Measurements from ENCODE around the gene ABCB11. TPM values are rescaled to one million over a fixed set of nuclear protein-coding genes. Genes with fewer than 3 reads are reported as not detected.
A peak's percentile ranks its signal among the peaks of the same experiment; 100 is the strongest.
"Not testable (repeated sequence)": the region's sequence is repeated elsewhere in the genome, so short reads cannot be mapped to it uniquely, and the experiment has no call there.

Gene ABCB11
- total RNA-seq, 1 donor from 2014 or later, result not detected

DNA sequence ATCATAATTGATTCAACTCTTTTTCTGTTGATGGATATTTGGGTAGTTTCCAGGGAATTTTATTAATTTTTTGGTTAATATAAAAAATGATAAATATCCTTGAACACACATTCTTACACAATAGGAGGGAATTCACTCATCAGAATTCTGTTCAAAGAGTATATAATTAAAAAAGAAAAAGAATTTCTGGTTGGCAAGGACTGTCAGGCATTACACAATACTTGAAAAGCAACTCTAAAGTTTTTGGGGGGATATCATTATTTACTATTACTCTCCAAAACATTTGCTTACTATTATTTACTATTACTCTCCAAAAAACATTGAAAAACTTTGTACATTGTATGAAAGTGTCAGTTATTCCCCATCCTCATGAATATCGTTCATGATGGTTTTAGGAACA is 92.1 kb downstream of the ABCB11 start:
- DNase-seq (ENCODE audit: low read depth), result no peak

DNA sequence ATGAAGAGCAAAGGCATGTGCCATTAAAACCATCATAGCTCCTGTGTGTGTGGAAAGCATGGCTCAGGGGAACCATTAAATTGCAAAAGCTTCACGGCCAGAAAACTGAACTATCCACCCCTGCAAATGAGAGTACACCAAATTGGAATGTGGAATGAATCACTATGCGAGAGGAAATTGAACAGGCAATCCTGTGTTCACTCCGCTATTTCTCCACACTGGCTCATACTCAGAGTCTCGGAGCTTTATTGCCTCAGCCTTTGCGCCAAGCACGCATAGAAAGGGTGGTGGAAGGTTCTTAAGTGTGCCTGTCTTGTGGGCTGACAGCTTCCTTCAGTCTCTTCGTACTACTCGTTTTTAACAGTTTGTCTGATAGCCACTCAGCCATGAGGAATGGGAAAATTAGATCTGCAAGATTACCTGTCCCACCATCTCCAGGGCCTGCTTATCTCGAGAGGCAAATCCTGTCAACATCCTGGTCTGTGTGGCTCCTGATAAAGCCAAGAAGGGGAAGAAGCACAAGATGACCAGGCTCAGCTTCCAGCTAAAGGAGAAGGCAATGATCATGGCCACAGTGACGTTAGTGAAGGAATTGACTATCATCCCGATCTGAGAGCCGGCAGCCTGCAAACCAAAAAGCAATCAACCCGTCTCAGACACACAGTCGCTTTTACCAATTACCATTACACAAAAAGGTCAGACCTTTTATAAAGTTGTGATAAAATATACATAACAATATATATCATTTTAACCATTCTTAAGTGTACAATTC is 95.1 kb downstream of the ABCB11 start:
- DNase-seq (ENCODE audit: low read depth), result peak; percentile 17

DNA sequence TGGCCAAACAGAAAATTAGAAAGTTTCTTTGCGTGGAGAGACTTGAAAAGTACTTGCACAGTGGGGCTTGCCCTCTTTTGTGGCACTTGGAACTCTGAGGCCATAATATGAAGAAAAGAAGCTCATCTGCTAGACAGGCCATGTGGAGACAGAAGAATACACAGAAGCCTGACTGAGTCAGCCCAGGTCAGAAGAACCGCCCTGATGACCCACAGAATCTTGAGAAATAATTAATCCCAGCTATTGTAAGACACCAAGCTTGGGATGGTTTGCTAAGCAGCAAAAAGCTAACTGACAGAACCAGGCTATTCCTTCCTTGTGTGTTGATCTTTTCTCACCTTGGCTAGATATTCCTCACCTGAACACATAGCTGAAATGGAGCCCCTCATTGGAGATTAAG is 96.3 kb downstream of the ABCB11 start:
- DNase-seq (ENCODE audit: low read depth), result no peak

DNA sequence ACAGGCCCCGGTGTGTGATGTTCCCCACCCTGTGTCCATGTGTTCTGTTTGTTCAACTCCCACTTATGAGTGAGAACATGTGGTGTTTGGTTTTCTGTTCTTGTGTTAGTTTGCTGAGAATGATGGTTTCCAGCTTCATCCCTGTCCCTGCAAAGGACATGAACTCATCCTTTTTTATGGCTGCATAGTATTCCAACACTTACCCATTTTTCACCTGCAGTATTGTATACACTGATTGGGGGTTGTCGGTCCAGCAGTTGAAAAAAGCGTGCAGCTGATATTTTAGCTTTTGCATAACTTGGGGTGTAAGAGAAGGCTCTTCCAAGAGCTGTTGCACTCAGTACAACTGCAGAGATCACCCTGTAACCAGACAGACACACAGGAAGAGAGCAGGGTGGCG is 99.0 kb downstream of the ABCB11 start:
- DNase-seq (ENCODE audit: low read depth), result not testable (repeated sequence)

DNA sequence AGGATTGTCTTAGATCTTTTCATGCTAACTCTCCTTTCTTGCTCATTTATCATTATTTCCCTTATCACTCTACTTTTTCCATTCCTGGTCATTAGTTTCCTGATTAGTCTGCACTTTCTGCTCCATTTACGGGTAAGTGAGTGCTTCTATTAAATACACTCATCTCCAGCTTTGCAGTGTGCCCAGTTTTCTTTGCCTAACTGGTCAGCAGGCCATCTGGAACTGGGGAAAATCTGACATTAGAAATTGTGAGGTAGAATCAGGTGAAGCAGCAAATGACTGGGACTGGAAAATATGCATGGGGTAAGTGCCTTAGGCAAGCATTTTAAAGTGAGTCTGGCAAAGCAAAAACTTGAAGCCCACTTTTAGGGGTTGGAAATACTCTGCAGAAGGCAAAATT is 100.9 kb downstream of the ABCB11 start:
- DNase-seq (ENCODE audit: low read depth), result no peak

DNA sequence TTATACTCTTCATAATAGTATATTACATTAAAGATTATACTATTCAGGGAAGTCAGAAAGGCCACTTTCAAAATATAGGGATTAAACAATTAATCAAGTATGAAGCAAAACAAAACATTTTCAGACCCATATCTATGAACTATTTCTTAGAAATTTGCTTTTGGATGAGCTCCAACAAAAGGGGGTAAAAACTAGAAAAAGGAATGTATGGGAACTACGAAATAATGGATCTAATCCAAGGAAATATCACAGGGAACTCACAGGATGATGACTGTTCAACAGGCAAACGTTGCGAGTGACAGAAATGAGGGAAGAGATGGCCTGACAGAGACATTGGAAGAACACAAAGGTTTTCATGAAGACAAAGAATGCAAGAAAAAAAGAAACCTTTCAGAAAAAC is 102.1 kb downstream of the ABCB11 start:
- DNase-seq (ENCODE audit: low read depth), result no peak

DNA sequence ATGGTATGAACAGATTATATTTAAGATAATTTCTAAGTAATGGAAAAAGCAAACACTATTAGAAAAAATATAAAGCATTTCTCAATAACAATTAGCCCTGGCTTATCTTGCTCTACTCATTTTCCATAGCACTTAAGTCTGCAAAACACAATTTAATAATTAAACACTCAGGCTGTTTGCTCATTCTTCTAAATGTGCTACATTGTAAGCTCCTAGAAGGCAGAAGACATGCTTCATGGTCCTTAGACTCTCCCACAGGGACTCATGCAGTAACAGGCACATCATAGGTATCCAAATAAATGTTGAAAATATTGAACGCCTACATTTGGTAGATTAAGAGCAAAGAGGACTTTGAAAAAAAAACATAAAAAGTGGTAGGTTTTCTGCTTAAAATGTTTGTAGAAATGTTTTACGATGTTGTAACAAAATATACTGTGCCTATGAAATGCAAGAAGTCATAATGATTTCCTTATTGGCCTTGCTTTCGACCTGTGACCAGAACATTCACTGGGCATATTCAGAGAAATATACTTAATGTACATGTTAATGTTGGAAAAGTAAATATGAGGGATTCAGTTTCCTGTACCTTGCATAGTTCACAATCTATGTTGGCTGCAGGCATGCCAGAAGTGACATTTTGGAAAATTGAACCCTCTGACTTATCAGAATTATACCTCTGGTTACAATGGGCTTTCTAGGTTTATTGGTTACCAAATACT is 102.9 kb downstream of the ABCB11 start:
- DNase-seq (ENCODE audit: low read depth), result no peak

DNA sequence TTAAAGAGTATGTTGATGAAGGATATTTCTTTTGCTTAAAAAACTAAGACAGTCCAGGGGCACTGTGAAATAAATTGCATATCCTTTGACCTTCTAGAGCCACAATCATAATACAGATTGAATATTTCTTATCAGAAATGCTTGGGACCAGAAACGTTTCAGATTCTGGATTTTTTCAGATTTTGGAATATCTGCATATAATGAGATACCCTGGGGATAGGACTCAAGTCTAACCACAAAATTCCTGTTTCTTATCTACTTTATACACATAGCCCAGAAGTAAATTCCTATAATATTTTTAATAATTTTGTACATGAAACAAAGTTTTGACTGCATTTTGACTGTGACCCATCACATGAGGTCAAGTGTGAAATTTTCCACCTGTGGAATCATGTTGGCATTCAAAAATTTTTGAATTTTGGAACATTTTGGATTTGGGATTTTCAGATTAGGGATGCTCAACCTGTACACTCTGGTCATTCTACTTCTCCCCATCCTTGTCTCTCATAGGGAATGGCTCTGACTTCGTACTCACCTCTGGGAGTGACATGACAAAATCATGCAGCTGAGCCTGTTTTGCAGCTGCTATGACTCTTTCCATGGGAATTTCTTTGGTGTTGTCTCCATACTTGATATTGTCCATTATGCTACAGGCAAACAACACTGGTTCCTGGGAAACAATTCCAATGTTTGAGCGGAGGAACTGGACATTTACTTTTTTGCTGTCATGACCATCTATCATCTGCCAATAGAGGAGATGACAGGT is 104.3 kb downstream of the ABCB11 start:
- no peak for DNase-seq (ENCODE audit: low read depth)

DNA sequence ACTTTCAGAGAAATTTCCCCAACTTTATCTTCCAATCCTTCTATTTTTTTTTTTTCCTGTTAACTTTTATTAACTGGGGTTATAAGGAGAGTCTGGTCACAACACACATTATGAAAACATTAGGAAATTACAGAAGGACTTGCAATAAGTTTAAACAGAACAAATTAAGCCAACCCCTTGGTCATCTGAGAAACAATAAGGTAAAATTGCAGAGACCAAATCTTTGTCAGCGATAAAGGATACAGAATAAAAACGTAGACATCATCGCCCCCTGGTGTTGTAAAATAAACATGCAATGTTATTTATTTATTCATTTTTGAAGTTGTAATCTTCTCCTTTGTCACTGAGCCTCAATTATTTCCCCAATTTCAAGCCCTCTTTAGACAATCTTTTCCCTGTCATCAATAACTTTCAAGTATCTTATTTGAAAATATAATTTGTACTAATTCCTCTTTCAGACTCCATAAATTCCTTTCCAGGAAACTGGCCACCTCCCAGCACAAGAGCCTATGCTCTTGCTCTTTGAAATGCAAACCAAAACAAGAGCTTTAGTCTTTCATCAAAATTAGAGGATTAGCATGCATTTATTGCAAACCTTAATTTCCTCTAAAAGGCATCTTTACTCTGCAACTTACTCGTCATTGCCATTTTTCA is 110.5 kb downstream of the ABCB11 start:
- peak; percentile 56 for DNase-seq (ENCODE audit: low read depth)

DNA sequence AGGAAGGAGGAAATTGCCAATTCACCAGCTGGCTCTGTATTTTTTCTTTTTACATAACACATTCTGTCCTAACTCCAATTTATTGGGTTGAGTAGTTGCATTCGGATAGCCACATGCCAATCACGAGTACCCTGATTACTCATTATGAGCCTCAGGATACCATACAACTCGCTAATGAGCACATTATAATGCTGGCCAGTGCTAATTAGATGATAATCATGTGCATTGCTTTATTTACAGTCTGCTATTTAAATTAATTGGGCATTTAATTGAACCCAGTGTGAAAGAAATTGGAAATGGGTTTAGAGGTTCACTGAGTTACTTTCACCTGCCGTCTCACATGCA is 114.8 kb downstream of the ABCB11 start:
- no peak for DNase-seq (ENCODE audit: low read depth)

DNA sequence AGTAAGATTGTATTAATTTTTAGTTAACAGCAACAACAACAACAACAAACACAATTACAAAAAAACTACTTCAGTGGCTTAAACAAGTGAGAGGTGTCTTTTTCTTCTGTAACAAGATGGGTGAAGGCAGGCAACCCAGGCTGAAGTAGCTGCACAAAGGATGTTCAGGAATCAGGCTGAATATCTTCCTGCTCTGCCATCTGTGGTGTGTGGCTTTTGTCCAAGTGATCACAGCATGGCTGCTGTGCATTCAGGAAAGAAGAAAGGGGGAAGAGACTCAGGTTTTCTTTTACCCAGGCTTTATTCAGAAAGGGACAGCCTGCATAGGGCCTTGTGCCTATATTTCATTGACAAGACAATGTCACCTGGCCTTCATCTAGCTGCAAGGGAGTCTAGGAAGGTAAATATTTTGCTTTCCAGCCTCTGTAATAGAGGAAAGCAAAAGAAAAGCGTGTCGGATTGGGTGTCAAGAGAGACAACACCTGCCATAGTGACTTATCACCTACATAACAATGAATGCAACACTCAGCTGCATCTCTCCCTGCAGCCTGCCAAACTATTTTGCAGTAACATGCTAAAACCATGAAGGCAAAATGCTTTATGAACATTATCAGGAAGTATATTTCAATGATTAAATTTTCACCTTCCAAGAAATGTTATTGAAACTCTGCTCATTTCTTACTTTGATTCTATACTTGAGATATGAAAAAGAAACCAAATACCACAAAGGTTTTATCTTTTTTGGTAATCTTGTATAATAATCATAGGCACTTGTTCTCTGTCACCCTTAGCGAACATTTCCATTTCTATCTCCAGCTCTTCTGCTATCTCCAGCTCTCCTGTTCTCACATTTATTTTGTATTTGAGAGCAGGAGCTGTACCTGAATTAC is 115.4 kb downstream of the ABCB11 start:
- DNase-seq (ENCODE audit: low read depth), result no peak

DNA sequence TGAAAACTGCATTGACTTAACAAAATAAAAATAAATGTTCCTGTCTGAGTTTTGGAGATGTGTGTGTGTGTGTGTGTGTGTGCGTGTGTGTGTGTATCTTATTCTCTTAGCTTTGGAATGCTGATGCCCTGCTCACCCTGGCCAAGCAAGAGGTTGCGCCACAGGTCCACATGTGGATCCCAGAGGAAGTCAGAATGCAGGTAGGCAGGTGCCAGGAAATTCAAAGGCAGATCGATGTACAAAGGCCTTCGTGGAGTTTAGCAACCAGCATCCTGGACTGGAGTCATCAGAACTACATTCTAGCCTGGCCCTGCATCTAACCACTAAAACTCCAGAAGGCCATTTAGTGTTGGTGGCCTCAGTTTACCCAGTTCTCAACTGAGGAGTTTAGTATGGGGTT is 117.6 kb downstream of the ABCB11 start:
- no peak for DNase-seq (ENCODE audit: low read depth)

DNA sequence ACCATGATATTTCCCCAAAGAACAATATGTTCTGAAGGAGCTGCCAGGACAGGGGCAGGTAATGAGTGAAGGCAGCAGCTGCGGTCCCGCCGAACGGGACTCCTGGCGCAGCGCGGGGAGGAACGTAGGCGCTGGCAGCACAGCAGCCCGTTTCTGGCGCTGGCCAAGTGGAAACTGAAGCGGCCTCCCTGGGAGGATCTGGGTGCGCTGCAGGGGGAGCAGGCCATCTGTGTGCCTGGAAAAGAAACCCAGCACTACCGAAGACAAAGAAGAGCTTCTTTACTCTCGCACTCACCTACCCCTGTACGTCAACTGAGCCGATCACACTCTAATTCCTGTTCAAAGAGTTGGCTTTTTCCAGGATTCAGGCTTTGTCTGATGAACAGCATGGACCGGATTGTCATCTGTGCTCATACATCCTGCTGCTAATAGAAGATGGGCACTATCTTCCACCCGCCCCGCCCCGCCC is 118.2 kb downstream of the ABCB11 start:
- DNase-seq (ENCODE audit: low read depth), result peak; percentile 76

DNA sequence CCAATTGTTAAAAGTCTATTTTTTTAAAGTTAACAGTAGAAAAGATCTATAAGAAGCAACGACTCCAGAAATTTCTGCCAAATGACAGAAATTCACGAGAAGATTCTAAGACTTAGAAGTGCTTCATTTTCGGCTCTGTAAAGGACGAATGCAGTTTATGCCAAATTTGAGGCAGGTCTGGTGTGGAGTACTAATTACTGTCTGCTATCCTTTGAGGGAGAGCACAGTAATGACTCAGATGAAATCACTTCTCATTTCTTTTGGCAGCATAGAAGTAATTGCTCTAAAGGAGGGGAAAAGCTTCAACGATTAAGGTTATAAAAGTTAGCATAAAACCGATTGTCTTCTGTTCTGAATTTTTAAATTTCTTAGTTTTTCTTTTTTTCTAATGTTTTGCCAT is 118.7 kb downstream of the ABCB11 start:
- DNase-seq (ENCODE audit: low read depth), result no peak

DNA sequence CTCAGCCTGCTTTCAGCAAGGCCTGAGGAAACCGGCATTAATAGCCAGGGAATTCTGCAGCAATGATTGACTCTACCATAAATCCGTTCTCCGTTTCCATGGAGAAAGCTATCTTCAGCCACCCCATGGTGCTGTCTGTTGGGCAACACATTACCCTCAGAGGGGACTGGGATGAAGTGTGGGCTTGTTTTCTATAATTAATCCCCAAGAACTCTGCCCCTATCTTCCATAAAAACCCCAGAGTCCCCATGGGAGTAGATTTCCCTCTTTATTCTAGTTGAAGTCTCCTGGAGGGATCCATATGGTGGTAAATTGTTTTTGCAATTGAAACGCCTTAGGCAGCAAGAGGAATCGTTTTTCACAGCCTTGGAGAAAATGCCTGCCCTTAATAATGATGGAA is 120.8 kb downstream of the ABCB11 start:
- DNase-seq (ENCODE audit: low read depth), result no peak

DNA sequence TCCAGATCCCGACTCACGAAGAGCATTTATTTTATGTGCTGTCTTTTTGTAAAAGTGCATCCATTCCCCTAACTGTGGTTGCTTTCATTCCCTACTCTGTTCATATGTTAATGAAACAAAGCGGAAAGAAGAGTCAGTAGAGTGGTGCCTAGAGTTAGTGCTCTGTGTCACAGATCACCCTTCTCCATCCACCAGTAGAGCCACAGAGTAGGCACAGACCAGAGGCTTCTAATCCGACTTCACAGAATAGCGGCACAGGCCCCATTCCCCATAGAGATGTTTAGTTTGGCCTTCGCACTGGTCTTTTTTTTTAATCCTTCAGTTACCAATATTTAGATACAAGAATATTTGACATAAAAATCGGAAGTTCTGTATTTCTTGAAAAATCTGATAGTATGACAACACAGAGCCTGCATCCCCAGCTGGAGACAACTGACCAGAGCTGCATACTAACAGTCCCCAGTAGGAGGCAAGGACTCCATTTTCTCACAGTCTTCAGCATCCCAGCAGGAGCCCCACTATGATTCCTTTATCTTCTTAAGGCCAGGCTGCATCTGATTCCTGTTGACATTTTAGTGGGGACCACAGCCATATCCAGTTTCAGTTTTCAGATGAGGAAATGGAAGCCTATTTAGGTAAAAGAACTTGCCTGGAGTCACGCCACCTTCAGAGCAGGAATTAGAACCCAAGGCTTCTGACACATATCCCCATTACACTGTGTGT is 123.0 kb downstream of the ABCB11 start:
- no peak for DNase-seq (ENCODE audit: low read depth)

DNA sequence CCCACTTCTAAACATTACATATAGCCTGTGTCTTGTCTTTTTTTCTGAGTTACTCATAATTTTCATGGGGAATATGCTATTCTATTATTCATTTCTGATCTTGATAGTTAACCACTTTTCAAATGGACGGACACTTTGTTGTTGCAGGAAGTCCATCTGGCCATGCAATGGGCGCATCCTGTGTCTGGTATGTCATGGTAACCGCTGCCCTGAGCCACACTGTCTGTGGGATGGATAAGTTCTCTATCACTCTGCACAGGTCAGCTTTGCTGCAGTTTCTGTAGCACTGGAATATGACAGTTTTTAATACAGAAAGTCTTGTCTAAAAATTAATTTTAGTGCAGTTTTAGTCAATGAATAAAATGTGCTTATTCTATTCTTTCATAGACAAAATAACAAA is 126.8 kb downstream of the ABCB11 start:
- DNase-seq (ENCODE audit: low read depth), result no peak

DNA sequence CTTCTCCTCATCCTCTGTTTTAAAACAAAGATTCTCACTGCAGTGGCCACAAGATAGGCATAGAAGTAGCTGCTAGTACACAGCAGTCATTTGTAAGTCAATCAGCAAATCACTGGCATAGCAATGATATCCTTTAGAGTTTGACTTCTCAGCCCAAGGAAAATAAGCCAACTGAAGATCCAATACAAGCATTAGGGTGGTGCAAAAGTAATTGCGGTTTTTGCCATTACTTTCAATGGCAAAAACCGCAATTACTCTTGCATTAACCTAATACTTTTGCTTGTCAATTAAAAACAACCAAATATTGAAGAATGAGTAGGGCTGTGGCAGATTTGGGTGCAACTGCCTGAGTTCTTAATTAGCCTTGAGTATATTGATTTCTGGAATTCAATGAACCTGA is 127.2 kb downstream of the ABCB11 start:
- no peak for DNase-seq (ENCODE audit: low read depth)

DNA sequence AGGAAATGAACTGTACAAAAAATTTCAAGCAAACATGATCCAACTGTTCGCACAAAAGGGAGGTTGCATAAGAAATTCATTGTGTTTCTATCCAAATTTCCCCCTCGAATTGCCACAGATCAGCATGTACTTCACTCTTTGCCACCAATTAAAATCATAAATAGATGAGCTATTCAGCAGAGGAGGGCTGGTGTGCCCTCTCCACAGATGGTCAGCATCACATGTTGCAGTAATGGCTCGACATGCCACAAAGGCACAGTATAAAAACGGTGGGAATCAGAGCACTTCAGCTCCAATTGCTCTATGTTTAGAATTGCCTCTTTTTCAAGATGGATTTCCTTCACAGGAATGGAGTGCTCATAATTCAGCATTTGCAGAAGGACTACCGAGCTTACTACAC is 130.1 kb downstream of the ABCB11 start, which contains the start of gene G6PC2:
Gene G6PC2 (plus strand): TSS at position 289 of the 400 bp plus-strand sequence. CDS start 41 bp downstream, at position 330.
- no peak for DNase-seq (ENCODE audit: low read depth)

DNA sequence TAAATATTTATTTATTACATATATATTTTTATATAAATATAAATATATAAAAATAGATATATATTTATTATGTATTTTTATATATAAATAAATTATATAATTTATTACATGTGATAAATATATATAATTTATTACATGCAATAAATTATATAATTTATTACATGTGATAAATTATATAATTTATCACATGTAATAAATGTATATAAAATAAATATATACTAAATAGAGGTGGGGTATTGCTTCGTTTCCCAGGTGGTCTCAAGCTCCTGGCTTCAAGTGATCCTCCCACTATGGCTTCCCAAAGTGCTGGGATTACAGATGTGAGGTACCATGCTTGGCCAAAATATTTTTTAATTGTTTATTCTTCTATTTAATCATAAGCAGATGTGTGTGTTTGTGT is 133.7 kb downstream of the ABCB11 start:
- no peak for DNase-seq (ENCODE audit: low read depth)
